Stimulated activated CD4-positive, alpha-beta T cell treated with anti-CD3 and anti-CD28 coated beads, Interleukin-1b, Interleukin-23, amount 100 ng/mL, for 48 hours (primary cell): ENCODE results near the gene HILPDA.
"Not testable (repeated sequence)": the region's sequence is repeated elsewhere in the genome, so short reads cannot be mapped to it uniquely, and the experiment has no call there.

Source experiments
- DNase-seq: peaks from one replicate; pipeline ENCODE4 v3.0.0-alpha.2; 2020

HILPDA gene

DNA sequence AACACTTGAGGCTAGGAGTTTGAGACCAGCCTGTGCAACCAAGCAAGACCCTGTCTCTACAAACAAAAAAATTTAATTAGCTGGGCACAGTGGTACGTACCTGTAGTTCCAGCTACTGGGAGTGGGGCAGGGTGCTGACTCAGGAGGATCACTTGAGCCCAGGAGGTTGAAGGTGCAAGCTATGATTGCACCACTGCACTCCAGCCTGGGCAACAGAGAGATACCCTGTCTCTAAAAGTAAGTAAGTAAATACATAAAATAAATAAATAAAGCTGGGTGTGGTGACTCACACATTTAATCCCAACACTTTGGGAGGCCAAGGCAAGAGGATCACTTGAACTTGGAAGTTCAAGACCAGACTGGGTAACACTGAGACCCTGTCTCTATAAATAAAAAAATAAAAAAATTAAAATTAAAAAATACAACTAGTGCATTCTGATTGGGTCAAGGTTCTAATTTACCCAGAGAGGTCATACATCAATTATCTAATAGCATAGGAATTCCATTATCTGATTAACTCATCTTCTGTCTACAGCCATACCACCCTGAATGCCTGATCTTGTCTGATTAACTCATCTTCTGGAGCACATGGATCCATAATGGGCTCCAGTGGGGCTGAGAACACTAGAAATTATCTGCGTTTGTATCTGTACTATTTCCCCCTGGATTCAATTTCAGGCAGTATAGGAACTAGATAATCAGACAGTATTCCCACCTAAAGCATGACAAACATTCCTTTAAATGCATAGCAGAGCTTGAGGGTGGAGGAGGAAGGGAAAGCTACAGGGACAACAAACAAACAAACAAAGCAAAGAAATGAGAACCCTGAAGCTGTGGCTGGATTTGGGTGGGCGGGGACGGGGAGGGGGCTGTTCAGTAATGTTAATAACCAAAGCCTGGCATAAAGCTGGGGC, 21.0 kb upstream of the HILPDA start:
- DNase-seq: no peak

DNA sequence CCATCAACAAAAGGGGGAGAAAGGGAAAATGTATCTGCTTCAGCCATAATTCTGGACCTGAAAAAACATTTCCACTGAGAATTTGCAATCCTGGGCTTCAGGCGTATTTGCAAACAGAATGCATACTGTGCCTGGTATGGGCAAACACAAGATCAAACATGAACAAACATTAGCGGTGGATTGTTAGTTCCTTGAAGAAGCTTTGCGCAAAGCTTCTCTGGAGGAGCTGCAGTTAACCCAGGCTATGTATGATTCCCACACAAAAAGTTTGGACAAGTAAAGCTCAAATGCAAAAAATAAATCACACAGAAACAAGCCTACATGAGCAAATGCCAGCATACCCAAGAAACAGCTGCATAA, 20.4 kb upstream of the HILPDA start:
- no peak for DNase-seq

DNA sequence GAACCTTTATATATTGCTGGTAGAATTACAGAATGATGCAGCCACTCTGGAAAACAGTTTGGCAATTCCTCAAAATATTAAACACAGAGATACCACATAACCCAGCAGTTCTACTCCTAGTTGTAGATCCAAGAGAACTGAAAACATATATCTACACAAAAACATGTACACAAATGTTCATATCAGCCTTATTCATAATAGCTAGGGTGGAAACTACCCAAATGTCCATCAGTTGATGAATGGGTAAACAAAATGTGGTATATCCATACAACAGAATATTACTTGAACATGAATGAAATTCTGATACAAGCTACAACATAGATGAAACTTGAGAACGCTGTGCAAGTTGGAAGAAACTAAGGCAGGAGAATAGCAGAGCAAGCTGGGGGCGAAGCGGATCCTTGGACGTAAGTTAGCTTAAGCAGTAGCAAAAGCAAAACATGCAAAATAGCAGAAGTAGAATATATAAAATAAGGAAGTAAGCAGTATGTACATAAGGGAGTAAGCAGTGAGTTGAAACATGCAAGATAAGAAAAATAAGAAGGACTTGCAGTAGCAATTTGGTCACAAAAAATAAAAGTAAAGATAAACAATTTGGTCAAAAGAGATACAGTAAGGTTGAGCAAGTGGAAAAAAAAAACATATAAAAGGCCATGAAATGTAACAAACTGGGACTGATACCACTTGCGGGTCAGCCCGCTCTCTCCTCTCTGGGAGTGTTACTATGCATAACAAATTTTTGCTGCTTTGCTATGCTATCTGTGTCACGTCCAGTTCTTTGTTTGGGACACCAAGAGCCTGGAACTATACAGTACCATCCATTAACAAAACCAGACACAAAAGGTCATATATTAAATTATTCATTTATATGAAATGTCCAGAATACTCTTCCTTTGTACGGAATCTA, 18.0 kb upstream of the HILPDA start:
- DNase-seq: no peak

DNA sequence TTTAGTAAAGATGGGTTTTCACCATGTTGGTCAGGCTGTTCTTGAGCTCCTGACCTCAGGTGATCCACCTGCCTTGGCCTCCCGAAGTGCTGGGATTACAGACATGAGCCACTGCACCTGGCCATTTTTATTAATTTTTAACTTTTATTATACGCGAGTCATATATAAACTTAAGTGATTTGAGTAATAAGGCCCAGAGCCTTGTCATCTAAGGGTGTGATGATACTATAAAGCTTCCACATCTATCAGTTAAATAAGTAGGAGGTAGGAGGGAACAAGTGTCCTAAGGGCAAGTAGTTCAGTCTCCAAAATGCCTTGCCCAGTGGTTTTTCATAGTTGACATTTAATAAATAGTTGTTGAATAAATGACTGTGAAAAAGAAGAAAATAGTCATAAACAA, 13.3 kb upstream of the HILPDA start:
- DNase-seq: no peak

DNA sequence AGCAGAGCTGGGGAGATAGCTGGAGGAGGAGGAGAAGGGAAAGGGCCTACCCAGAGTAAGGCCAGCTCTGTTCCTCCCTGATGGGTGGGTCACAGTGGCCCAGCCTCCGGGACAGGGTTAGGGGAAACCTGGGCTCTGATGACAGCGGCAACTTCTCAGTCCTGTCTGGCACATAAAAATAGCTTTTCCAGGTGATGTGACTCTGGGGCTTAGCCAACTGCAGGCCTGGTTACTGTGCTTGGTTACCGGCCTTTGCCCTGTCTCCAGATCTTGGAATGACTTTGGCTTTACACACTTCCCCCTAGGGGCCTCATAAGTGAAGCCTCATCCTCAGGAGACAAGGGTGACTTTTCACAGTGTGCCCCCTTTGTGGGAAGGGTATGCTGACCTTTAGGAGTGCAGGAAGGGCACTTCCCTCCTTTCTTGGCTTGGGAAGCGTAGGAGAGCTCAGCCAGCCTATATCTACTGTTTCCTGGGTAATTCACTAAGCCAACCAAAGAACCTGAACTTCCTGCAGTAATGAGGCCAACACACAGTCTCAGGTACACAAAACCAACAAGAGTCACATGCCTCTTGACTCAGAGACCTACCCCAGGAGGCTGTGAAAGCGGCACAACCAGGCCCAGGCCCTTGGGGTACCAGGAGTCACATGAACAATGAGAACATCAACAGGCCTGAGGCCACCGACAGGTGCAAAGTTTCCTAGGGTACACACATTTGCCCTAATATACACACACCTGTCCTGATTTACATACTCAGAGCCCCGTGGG, 11.7 kb upstream of the HILPDA start:
- DNase-seq: no peak

DNA sequence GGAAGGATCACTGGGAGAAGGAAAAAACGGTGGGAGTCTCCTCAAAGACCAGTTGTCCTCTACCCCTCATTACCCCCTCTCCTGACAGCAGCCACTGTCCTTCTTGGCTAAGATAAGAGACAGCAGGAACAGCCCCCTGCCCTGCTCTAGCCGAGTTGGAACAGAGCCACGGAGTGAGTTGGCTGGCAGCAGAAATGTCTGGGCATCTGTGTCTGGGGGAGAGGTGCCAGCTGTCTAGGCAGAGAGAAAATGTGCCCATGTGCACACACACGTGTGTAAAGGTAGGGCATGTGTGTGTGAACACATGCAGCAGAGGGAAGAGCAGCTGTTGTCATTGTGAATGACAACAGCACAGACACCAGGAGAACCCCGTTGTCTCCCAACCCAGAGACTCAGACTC, 9.4 kb upstream of the HILPDA start:
- DNase-seq: no peak

DNA sequence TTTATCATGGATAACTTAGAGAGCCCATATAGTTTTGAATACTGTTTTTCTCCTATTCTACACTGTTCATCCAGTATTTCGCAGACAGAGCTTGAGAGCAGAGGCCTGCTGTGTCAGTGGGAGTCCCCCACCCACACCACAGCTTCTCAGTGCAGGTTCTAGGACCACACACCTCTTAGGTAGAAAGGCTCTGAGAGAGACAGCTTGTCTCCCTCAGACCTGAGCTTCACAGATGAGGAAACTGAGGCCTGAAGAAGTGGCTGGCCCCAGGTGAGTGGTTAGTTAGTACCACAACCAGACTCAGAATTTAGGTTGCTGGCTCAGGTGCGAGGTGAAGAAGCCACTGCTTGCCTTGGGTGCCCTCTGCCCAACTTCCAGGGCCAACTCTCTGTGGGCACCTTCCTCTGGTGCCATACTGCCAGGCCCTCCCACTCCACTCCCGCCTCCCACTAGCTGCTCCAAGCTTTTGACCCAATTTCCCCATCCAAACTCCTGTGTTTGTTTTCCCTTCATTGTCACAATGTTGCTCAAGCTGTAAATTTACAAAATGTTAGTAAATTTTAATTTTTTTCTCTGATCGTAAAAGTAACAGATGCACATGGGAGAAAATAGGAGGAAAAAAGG, 7.6 kb upstream of the HILPDA start:
- DNase-seq: no peak

DNA sequence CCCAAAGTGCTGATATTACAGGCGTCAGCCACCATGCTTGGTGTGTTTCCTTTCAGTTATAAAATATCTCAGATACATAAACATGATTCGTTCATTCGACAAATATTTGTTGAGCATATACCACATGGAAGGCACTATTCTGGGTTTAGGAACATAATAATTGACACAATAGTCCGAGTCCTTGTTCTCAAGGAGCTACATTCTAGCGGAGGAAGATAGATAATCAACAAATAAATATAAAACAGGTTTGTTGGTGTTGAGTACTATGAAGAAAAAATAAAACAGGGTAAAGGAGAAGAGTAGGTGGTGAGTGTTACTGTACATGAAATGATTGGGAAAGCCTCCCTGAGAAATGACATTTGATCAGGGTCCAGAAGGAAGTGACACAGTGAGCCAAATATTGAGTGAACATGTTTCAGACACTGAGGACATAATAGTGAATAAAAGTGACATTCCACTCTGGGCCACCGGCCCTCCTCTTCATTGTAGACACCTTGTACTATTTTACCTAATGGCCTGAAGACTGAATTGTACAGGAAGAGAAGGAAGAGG, 6.9 kb upstream of the HILPDA start:
- no peak for DNase-seq

DNA sequence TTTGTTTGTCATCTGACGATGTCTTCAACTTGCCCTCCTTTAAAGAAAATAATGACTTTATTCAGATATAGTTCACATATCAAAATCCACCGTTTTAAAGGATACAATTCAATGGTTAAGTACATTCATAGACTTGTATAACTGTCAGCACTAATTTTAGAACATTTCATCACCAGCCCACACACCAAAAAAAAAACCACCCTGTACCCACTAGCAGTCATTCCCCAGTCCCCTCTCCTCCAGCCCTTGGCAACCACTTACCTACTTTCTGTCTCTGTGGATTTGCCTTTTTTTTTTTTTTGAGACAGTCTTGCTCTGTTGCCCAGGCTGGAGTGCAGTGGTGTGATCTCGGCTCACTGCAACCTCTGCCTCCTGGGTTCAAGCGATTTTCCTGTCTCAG, 5.3 kb upstream of the HILPDA start:
- no peak for DNase-seq

DNA sequence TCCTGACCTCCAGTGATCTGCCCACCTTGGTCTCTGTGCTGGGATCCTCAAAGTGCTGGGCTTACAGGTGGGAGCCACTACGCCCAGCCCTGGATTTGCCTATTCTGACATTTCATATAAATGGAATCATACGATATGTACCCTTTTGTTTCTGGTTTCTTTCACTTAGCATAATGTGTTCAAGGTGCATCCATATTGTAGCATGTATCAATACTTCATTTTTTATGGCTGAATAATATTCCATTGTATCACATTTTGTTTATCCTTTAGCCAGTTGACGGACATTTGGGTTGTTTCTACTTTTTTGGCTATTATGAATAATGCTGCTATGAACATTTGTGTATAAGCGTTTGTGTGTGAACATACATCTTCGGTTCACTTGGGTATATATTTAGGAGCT, 4.8 kb upstream of the HILPDA start:
- no peak for DNase-seq

DNA sequence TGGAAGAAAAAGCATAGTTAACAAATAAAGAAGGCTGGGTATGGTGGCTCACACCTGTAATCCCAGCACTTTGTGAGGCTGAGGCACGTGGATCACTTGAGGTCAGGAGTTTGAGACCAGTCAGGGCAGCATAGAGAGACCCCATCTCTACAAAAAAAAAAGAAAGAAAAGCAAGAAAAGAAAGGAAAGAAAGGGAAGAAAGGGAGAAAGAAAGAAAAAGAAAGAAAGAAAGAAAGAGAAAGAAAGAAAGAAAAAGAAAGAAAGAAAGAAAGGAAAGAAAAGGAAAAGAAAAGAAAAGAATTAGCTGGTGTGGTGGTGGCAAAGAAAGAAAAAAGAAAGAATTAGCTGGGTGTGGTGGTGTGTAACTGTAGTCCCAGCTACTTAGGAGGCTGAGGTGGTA, 3.1 kb upstream of the HILPDA start:
- no peak for DNase-seq

DNA sequence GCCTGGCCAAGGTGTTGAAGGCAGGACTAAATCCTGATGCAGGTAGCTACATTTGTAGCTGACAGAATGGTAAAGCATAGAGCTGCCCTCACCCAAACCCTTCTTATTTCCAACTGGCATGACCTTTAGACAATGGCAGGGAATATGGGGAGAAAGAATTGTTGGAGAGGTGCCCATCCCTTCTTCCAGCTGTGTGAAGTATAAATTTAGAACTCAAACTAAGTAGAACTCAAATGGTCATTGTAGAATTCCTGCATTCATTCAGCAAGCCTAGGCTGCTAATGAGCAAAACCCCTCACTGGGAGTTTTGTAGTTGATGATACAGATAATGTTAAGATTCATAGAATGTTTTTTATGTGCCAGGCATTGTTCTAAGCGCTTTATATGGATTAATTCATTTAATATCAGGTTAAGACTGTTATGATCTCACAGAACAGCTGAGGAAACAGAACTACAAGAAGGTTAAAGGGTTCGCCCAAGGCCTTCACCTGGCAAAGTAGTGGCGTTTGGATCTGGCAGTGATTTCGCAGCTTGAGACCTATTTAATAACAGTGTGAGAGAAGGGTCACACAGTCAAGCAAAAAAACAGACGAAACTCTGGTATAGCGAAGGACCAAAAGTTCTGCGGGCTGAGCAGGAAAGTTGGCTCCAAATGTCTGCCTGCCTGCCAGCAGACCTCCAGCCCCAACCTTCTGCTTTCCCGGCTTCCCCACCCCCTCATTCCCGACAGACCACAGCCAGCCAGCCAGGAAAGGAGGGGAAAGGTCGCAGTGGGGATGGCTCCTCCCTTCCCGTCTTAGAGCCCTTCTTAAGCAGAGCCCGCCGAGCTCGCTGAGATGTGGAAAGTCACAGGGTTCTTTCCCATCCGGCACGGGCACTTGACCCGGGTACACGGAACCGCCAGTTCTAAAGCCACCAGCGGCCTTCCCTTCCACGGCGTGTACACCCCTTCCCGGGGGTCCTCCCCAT, 1.6 kb upstream of the HILPDA start:
- no peak for DNase-seq

DNA sequence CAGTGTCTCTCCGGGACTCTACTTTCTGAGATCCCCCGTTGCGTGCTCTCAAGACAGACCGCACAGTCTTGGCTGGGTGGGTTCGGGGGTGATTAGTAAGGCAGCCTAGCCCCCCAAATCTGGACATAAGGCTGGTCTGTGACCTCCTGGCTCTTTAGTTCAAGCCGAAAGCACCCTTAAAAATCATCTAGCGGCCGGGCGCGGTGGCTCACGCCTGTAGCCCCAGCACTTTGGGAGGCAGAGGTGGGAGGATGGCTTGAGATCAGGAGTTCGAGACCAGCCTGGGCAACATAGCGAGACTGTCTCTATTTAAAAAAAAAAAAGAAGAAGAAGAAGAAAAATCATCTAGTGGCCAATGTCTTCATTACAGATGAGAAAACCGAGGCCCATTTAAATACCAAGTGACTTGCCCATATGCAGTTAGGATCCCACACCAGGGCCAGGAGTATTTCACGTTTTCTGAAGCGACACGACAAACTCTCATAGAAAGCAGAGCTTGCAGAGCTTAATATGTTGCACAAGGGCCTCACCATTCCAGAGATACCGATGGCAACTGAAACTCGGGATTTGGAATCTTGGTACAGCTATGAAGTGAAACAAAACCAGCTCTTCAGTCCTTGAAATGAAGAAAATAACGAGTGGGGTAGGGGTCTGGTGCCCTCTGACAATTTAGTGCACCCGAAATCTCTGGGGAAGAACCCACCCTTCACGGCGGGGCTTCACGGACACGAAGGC, 703 bp upstream of the HILPDA start:
- DNase-seq: no peak

DNA sequence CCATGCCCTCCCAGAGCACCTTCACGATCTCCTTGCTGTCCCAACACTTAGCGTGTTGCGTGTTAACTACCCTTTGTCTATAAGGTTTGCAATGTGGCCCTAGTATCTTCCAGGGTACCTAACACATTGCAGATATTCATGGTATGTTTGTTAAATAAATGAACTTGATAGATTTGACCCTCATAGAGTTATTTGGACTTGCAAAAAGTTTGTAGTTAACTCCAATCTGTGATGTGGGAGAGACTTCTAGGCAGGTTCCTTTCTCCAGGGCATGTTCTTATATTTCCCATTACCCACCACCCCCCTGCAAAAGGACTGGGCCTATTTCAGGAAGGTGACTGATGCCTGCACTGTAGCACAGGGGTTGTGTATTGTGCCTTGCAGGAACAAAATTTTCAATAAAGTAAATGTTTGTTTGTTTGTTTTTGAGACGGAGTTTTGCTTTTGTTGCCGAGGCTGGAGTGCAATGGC, 612 bp downstream of the HILPDA start:
- DNase-seq: no peak

DNA sequence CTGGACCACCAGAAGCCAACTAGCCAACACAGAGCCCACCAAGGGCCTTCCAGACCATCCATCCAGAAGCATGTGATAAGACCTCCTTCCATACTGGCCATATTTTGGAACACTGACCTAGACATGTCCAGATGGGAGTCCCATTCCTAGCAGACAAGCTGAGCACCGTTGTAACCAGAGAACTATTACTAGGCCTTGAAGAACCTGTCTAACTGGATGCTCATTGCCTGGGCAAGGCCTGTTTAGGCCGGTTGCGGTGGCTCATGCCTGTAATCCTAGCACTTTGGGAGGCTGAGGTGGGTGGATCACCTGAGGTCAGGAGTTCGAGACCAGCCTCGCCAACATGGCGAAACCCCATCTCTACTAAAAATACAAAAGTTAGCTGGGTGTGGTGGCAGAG, 1.7 kb downstream of the HILPDA start:
- not testable (repeated sequence) for DNase-seq

DNA sequence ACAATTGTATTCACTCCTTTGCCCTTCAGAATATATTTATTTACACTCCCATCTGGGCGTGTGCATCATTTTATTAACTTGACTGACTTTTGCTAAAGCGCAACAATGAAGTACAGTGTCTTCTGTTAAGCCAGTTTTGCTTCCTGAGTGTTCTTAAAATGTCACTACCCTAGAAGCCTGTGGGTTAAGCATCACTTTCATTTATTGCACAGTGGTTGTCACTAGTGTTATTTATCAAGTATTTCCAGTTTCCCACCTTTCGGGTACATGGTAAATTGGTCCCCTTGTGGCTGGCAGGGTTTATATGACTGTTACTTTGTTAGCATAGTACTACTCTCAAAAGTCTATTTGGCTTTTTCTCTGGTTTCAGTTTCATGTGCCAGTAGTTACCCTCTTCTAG, 3.3 kb downstream of the HILPDA start:
- DNase-seq: peak; percentile 51

DNA sequence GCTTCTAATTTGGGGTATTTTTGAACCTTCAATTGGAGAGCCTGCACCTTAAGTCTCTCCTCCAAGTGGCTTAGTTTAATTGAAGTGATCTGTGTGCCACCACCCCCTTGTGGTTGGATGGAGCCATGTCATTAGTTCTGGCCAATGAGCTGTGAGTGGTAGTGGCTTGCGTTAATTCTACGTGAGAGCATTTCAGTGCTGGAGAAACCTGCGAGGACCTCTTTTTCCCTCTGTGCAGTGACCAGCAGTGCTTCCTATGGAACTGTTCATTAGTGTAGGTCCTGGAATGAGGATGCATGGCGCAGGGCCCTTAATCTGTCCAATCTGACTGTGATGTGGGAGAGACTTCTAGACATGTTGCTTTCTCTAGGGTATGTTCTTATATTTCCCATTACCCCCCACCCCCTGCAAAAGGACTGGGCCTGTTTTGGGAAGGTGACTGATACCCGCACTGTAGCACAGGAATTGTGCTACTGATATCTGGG, 3.8 kb downstream of the HILPDA start:
- DNase-seq: peak; percentile 66

DNA sequence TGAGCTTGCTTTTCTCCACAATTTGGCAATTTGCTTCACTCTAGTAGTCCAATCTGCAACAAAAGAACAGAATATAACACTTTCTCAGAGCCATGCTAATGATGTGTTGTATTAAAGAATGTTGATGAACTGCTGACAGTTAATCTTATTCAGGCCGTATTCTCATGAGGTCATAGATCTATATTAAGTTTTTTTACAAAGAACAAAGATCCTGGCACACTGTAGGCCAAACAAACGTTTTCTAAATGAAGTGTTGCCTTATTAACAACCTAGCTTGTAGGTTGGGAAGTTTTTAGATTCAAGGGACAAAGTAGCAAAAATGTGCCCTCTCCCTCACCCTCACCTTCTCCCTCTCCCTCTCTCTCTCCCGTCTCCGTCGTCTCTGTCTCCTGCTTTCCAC, 6.8 kb downstream of the HILPDA start:
- no peak for DNase-seq

DNA sequence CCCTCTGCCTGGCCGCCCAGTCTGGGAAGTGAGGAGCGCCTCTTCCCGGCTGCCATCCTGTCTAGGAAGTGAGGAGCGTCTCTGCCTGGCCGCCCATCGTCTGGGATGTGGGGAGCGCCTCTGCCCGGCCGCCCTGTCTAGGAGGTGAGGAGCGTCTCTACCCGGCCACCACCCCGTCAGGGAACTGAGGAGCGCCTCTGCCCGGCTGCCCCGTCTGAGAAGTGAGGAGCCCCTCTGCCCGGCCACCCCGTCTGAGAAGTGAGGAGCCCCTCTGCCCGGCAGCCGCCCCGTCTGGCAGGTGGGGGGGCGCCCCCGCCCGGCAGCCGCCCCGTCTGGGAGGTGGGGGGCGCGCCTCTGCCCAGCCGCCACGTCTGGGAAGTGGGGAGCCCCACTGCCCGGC, 7.7 kb downstream of the HILPDA start:
- DNase-seq: not testable (repeated sequence)

DNA sequence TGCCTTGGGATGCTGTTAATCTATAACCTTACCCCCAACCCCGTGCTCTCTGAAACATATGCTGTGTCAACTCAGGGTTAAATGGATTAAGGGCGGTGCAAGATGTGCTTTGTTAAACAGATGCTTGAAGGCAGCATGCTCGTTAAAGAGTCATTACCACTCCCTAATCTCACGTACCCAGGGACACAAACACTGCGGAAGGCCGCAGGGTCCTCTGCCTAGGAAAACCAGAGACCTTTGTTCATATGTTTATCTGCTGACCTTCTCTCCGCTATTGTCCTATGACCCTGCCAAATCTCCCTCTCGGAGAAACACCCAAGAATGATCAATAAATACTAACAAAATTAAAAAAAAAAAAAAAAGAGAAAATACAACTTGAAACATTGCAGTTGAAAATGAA, 8.3 kb downstream of the HILPDA start:
- not testable (repeated sequence) for DNase-seq
